Hypothalamus (tissue), 51 donors: Measurements from ENCODE around the gene C11orf87.

Source experiments
- DNase-seq, 51 donors: peaks; one replicate each; lab custom pipeline; 2025; lab: John Stamatoyannopoulos, UW

Gene C11orf87

DNA sequence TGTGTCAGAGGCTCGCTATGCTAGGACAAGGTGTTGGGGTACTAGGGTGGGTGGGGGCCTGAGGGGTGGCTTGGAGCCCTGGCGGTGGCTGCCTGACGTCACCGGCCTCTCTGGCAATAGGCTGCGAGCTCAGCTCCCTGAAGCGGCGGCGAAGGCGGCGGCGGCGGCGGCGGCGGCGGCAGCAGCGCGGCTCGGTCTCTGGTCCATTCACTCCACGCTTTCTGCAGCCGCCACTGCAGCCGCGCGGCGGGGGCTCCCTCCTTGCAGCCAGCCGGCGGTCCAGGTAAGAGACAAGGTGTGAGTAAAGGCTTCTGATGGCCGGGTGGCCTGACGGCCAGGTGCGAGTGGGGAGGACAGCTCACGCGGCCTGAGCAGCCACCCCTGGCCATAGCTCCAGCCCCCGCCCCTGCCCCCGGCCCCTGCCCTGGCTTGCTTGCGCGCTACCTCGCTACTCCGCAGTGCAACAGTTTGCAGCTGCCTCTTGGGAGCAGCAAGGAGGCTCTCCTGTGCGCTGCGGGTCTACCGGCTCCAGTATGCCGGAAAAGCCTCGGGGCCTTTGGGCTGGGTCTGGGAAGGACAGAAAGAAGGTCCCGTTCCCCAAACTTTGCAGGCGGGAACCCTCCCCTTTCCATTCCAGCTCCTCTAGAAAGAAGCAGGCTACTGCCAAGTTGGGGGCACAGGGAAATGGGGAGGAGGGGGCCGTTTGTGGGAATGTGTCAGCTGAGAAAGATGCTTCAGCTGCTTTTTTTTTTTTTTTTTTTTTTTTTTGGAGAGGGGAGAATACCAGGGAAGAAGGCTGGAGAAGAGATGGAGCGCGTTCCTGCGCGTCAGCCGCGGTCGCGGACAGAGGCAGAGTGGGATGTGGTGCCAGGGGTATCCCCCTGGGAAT, at the start of gene C11orf87:
C11orf87 (plus strand) TSS at position 210 of the 889 bp plus-strand sequence. CDS start 1,444 bp downstream, outside the sequence.
- DNase-seq = peak in 15 of 51 donors; percentile 6 to 53 (median 32)

DNA sequence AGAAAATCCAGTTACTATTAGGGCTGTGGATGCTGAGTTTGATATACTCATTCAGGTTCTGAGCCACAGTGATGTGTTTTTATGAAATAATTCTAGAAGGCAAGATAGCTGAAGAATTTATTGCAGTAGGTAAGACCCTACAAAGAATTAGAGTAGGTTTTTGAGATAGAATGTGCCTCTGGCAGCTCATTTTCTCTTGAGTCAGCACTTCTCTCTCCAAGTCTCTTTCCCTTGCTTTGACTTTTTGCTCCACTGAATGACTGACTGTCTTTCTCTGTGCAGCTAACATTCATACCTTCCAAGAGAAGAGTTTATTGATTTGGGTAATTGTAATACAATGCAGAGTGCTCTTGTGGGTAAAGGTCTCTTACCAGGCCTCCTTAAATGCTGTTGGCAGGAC, 48.0 kb upstream of the C11orf87 start:
- DNase-seq = no peak

DNA sequence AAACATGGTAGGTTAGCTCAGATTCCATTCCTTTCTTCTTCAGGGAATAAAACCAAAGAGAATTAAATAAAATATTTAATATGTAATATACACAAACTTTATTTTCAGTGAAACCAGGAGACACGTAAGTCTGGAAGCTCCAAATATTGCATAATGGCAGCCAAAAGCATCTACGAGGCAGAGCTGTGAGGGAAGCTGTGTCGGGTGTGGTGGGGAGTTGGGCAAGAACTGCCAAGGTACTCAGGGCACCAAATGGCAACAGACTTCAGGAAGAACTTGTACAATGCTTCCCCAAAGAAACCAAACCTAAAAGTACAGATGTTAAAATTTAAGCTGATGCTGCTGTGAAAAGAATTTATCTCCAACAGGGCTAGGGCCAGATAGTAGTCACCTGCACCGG, 47.5 kb upstream of the C11orf87 start:
- DNase-seq = no peak

DNA sequence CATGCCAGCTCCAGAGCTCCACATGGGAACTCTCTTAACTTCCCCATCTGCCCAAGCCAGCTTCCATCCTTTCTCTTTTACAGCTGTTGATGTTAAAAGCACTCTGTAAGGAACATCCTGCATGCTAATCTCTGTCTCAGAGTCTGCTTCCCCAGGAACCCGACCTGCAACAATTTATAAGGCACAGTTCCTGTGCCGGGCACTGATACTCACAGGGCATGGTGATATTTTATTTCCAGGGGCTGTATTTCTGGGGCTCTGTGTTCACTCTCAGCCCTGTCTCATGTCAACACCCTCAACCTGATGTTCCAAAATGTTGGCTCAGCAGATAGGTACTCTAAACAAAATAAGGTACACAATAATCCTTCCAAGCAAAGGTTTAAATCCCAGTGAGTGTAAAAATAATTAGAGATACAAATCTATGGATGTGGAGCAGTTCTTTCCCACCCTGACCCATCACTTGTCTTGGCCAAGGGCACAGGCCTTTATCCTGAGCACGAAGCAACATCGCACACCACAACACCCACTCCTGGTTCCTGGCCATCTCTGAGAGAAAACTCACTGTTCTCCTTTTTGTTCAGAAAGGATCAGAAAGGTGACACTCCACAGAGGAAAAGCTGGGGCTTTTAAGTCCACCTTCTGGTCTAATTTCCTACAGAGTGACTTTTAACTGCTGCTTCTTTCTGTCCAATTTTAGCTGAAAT, 44.8 kb upstream of the C11orf87 start:
- DNase-seq = no peak

GRCh38 chr11:109378034-109378433, 44.0 kb upstream of the C11orf87 start:
- DNase-seq = no peak

DNA sequence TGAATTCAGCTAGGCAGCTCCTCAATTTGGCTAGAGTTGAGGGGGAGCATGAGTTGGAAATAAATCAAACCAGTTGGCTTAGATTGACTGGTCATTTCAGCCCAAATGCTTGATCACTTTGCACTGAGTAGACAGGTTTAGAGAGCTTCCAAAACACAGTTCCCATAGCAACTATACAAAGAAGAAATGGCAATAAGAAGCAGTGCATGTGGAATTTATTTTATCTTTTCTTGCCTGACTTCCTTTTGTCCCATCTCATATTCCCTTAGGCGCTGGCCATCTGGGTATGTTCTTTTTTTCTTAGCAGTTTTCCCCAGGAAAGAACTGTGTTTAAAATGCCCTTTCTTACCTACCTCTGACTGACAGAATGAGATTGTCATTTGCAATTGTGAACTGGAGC, 38.7 kb upstream of the C11orf87 start:
- DNase-seq = no peak

GRCh38 chr11:109384873-109385272, 37.1 kb upstream of the C11orf87 start:
- DNase-seq = no peak

GRCh38 chr11:109388982-109389381, 33.0 kb upstream of the C11orf87 start:
- DNase-seq = no peak

DNA sequence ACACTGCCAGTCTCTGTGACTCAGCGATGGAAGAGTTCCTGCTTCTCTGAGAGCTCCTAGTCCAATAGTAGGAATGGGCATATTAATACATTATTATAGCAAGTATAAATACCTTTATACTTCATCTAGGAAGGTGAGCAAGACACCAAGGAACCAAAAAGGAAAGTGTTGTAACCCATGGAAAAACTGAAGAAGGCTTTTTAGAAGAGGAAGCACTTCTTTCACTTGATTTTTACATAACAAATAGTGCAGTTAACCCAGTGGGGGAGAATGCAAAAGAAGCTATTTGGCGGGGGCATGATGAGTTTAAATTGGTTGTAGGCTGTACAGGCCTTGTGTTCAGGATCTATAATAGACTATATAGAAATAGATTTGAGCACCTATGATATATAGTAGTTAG, 31.2 kb upstream of the C11orf87 start:
- no peak for DNase-seq

- no peak for DNase-seq
These were observed 20.4 kb upstream of the C11orf87 start for GRCh38 chr11:109401545-109401944.

DNA sequence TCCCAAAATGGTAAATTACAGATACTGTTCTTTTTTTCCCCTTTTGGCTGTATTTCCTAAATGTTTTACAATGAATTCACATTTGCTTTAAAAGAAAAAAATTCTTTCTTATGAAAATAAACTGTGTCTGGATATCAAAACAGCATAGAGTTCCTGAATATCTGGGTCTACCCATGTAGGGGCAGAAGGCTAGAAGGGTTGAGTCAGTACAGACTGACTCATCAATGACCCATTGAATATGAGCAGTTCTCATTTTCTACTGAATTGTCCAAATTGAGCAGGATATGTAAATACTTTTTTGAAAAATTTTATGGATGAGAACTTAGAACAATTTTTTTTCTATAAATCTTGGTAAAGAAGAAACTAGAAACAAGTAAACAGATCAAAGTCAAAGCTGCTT, 16.3 kb upstream of the C11orf87 start:
- no peak for DNase-seq

DNA sequence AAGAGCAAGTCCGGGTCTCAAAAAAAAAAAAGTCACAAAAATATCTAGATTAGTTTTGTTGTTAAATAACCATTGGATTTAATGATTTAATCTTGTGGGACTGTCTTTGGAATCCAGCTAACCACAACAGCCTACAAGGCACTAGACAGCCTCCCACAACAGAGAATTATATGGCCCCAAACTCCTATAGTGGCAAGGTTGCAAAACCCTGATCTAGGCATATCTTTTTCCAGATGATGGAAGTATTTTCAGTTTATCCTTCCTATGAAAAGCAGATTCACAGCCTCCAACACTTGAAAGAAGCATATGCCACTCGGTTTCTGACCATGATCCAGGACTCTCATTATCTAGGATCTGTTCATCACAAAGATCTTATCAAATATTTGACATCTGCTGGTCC, 5.4 kb upstream of the C11orf87 start:
- no peak for DNase-seq

GRCh38 chr11:109422870-109423465, 978 bp downstream of the C11orf87 start:
- DNase-seq = peak in 8 of 51 donors; percentile 2 to 48 (median 34)

GRCh38 chr11:109423466-109424190, 1.6 kb downstream of the C11orf87 start:
- peak in 2 of 51 donors; percentile 31 to 37 for DNase-seq

- DNase-seq = no peak
These were observed 2.9 kb downstream of the C11orf87 start for GRCh38 chr11:109424901-109425300.

- peak in 2 of 51 donors; percentile 9 to 11 for DNase-seq
These were observed 3.6 kb downstream of the C11orf87 start for GRCh38 chr11:109425554-109425953.

DNA sequence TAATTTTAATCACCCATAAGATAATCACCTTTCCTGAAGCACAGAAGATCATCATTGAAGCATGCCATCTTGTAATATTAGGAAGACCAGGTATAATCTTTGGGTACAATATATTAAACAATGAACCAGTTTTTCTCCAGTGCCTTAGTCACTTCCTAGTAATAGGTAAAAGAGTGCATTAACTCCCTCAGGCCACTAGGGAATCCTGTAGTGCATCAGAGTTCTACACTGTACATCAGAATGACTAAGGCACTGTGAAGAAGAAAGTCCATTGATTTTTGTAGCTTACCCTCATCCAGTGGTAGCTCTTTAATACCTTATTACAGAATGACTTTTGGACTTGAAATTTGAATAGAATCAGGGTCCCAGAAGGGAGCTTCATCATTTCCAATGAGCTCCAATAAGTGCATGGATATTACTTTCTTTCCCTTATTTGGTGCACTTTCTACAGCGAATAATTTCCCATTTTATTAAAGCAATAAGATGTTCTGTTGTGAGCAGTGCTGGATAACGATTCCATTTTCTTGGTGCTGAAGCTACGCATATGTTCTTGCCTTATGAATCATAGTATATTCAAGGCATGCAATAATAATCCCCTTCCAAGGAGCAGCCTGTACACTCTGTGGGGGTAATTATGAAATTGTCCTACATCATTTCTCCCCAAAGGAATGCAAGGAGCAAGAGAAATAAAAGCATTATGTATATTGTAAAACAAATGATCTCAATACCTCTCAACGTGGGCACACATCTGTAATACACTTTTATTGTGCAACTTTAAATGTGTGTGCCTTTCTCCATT, 4.7 kb downstream of the C11orf87 start:
- peak in 1 of 51 donors; percentile 12 for DNase-seq

GRCh38 chr11:109432105-109432504, 10.1 kb downstream of the C11orf87 start:
- no peak for DNase-seq

DNA sequence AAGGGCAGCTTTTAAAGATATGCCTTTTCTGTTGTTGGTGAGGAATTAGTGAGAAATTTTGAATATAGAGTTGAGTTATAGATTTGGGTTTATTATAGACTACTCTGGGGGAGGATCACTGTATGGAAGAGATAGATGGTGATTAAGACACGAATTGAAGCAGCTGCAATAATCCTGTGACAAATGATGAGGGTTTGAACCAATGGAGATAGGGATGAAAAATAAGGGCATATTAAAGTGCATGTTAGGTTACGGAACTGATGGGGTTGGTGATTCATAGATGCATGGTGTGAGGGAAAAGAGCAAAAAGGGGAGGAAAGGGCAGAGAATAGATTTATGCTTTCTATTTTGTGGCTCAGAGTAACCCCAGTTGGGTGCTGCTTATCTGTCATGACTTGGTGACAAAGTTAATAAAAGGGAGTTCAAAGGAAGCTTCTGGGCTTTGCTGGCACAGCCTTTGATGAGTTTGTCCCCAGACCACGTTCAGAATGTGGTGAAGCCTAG, 11.8 kb downstream of the C11orf87 start:
- no peak for DNase-seq
